Lower leg skin (tissue), 3 donors: ENCODE data around the gene THOC1.

Experiments
- CTCF ChIP-seq, 3 donors: fragments of 450-650 bp; IDR thresholded peaks; one replicate each; pipeline ENCODE4 v1.5.1; 2016; ENCODE audit warnings: antibody characterized with exemption in 3 of 3, mild to moderate bottlenecking in 3 of 3, moderate library complexity in 2 of 3
- POLR2A ChIP-seq, 2 donors: fragments of 450-650 bp; IDR thresholded peaks; one replicate each; pipeline ENCODE4 v1.6.1; 2016 to 2017; ENCODE audit warnings: antibody characterized with exemption in 2 of 2, mild to moderate bottlenecking in 1 of 2, moderate library complexity in 1 of 2

- no peak for TF ChIP-seq POLR2A (IDR thresholded peaks at IDR 0.05)
- TF ChIP-seq CTCF (IDR thresholded peaks at IDR 0.05), result no peak
These were observed 72.2 kb downstream of the THOC1 start for GRCh38 chr18:195651-196050.
